ENCODE results near the gene AKR1D1.

DNA sequence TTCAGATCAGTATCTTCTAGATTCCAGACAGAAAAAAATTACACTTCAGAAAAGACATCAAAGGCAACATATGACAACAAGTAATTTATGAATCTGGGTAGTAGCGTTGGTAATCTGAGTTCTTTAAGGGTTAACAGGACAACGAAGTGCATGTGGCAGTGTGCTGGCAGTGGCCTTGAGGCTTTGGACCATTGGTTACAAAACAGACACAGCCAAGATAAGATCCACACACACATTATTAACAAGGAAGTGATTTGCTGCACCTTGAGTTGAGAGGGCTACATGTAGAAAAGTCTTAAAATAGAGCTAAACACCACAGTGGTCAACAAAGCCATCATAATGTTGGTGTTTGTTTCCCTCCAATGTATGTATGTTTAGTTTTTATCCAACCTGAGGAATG is 40.6 kb downstream of the AKR1D1 start:
- TF ChIP-seq EZH2 (IDR thresholded peaks at IDR 0.05) (no peak), EZH2phosphoT487 (IDR thresholded peaks at IDR 0.05) (no peak)
- TF ChIP-seq, protein P1, sequence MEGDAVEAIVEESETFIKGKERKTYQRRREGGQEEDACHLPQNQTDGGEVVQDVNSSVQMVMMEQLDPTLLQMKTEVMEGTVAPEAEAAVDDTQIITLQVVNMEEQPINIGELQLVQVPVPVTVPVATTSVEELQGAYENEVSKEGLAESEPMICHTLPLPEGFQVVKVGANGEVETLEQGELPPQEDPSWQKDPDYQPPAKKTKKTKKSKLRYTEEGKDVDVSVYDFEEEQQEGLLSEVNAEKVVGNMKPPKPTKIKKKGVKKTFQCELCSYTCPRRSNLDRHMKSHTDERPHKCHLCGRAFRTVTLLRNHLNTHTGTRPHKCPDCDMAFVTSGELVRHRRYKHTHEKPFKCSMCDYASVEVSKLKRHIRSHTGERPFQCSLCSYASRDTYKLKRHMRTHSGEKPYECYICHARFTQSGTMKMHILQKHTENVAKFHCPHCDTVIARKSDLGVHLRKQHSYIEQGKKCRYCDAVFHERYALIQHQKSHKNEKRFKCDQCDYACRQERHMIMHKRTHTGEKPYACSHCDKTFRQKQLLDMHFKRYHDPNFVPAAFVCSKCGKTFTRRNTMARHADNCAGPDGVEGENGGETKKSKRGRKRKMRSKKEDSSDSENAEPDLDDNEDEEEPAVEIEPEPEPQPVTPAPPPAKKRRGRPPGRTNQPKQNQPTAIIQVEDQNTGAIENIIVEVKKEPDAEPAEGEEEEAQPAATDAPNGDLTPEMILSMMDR (IDR thresholded peaks at IDR 0.05): no peak

Data from neural progenitor cell (in vitro differentiated cells).